ENCODE data around the gene NPHP1.
A peak's percentile ranks its signal among the peaks of the same experiment; 100 is the strongest.
"Not testable (repeated sequence)": the region's sequence is repeated elsewhere in the genome, so short reads cannot be mapped to it uniquely, and the experiment has no call there.

The NPHP1 gene

DNA sequence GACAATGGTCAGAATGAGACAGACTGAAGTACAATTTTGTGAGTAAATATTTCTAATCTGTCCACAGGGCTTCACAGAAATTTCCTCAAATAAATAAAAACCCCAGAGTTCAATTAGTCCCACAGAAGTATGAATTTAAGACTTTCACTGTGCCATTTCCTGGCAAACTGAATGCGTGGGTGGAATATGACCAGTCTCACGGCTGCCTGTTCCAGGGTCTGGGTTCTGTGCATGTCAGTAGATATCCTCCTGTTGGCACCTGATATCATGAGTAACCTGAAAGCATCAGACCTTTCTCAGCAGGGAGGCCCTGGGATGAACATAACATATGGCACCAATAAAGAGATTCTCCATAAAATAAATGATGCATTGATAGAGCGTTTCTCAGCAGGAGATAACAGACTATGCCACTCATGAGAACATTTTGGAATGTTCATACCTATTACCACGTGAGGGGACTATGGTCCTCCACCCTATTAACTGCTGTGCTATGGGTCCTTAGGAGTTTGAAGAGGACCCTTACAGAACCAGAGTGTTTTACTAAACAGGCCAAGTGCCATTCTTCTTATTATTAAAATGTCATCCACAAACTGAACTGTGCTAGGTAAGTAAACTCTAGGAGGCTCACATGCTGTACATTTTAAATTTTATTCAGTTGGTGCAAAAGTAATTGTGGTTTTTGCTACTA is 78.6 kb downstream of the NPHP1 start:
- no peak for DNase-seq

GRCh38 chr2:110124939-110125691 is 79.7 kb downstream of the NPHP1 start:
- DNase-seq = no peak

GRCh38 chr2:110124038-110124825 is 80.6 kb downstream of the NPHP1 start:
- DNase-seq = no peak

- DNase-seq = no peak
Measured at GRCh38 chr2:110121592-110121991, 83.2 kb downstream of the NPHP1 start.

- DNase-seq = no peak
Measured at GRCh38 chr2:110121052-110121334, 83.8 kb downstream of the NPHP1 start.

- DNase-seq = no peak
Measured at GRCh38 chr2:110120171-110121051, 84.4 kb downstream of the NPHP1 start.

- no peak for DNase-seq
Measured at GRCh38 chr2:110116033-110116710, 88.6 kb downstream of the NPHP1 start.

- no peak for DNase-seq
Measured at GRCh38 chr2:110115291-110116032, 89.4 kb downstream of the NPHP1 start, which contains the start of gene MALL. TSS of gene MALL (minus strand) at chr2:110115822. CDS start at chr2:110115792, 30 bp downstream.

DNA sequence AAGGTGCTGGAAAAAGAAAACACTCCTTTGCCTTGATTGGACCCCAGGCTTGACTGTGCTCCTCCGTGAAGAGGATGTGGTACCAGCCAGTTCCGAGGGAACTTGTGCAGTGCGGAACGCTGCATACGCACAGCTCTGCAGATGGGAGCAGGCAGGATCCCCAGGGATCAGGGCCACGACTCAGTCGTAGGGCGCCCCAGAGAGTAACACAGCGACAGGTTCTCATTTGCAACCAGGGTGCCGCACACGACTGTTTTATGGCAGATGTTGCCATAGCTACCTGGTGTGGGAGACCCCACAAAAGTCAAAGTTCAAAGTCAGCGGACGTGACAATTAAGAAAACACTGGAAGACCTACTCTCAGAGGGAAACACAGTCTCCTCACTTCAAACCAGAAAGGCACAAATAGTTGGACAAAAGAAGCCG is 90.0 kb downstream of the NPHP1 start:
- DNase-seq = no peak

DNA sequence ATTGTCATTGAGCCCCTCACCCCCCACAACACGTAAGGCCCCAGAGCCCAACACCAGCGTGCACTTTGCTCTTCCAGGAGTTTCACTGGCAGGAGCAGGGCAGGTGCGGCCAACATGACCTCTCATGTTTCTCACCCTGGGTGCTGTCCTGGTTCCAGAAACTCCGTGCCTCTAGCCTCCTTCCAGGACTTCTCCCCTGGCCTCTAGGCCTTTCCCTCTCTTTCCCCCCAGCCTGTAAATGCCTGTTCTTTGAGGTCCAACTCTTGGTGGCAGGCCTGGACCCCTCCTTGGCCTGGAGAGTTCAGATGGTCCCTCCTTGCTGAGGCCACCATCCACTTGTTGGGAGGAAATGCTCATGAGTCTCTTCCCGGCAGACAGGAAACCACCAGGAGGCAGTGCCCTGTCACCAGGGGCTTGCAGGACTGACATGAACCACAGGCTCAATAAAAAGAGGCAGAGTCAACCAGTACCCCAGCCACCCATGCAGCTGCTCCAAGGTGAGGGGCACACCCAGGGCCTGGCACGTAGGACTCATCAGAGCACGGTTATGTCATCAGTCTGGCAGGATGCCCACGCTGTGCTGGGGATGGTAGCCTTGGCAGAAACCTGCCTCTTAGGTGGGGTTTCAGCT is 90.7 kb downstream of the NPHP1 start:
- no peak for DNase-seq

GRCh38 chr2:110108291-110108690 is 96.5 kb downstream of the NPHP1 start:
- DNase-seq = not testable (repeated sequence)

DNA sequence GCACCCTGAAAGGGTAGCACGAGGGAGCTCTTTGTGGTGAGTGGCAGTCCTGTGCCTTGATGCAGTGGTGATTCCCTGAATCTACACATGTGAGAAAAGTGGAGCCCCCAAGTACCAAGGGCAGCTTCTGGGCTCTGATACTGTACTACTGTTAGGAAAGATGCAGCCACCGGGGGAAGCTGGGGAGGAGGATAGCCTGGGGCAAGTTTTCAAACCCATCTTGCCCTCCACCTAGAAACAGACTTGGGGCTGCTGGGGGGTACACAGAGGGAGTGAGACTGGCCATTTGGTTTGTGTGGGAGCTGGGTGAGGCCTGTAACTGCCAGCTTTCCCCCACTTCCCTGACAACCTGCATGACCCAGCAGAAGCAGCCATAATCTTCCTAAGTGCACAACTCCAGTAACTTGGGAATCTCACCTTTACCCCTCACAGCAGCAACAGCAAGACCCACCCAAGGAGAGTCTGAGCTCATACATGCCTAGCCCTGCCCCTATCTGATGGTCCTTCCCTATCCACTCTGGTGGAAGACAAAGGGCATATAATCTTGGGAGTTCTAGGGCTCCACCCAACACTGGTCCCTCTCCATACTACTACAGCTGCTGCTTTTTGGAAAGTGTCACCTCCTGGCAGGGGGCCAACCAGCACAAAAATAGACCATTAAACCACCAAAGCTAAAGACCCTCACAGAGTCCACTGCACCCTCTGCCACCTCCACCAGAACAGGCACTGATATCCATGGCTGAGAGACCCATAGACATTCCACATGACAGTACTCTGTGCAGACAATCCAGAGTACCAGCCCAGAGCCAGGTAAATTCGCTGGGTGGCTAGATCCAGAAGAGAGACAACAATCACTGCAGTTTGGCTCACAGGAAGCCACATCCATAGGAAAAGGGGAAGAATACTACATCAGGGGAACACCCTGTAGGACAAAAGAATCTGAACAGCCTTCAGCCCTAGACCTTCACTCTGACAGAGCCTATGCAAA is 97.4 kb downstream of the NPHP1 start:
- no peak for DNase-seq

DNA sequence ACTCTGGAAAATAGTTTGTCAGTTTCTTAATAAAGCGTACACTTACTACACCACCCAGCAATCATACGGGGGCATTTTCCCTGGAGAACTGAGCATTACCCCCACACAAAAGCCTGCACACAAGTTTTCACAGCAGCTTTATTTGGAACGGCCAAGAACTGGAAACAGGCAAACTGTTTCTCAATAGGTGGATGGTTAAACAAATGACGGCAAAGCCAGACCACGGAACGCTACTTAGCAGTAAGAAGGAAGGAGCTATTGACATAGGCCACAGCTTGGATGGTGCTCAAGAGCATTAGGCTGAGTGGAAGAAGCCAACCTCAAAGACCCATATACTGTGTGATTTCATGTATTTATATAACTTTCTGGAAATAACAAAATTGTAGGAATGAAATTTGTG is 98.2 kb downstream of the NPHP1 start:
- no peak for DNase-seq

- DNase-seq = no peak
Measured at GRCh38 chr2:110105608-110106467, 99.0 kb downstream of the NPHP1 start.

DNA sequence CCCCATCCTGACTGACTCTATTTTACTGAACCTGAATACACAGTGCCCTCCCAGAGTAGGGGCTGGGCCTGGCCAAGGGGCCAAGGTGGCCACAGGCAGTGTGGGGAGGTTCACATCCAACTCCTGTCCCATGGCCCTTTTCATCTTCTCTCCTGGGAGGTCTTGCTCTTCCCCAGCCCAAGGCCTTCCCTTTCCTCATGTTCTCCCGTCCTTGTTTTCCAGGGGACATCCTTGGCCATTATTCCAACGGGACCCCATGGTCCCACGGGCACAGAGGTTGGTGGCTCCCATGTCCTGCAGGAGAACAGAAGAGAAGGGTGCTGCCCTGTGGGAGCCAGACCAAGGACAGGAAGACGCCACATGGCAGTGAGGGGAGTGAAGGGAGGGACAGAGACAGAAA is 99.6 kb downstream of the NPHP1 start:
- no peak for DNase-seq

DNA sequence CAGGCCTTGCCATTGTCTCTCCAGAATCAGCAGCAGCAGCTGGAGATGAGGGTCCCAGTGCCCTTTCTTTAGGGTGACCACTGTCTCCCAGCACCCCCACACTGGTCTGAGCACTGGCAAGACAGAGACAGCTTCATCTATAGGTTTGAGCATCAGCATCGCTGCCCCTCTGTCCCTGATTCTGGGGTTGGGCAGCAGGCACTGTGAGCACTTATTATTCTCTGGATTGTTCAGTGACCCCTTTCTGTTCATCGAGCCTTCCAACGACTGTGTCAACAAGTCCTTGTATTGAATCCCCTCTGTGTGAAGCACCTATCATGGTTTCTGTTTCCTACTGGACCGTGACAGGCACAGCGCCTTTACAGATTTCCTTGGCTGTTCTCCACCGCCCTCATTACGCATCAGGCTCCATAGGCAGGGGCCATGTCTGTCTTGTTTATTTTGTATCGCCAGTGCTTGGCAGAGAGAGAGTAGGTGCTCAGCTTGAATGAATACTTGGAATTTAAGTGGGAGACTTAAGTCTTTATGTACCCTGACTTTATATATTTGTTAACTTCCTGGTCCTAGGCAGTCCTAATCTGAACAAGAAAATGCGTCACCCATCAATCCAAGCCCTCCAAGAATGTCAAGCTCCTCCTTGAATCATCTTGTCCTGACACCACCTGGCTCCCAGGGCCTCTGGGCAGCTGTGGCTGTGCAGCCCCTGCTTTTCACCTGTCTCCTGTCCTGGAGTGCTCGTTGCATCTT is 100.6 kb downstream of the NPHP1 start:
- peak; percentile 38 to 76 for DNase-seq

DNA sequence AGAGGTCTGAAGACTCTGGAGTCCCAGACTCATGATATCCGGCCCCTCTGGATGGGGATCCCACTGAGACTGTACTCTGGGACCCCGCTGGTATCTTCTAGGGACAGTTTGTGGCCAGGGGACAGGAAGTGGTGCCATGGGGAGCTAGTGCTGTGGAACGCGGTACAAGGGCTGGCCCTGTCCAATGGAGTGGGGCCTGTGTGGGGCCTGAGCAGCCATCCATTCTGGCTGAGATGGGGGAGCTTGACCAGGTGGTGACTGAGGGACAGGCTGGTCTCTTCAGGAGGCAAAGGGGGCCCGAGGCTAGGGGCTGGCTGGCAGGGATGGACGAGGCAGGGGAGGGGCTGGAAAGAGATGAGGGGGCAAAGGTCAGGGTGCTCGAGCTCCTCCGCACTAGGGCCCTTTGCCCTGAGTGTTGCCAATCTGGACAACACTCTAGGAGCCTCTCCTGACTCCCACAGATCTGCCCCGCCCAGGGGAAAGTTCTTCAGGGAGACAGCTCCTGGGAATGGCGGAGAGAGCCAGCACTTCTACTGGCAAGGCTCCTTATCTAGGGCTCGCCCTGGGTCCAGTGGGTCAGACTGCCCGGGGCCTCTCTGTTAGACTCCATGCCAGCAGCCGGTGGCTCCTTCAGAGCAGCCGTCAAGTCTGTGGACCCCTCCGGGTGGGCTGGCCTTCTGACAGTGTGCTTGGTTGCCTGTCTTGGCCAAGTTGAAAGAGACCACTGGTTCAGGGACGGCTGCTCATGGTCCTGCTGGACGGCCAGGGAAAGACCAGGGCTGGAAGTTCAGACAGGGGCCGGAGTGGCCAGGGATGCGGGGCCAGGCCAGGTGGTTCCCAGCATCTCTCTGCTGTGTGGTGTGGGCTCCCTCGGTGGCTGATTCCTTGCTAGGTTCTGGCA is 101.5 kb downstream of the NPHP1 start:
- no peak for DNase-seq
